ENCODE results near the gene SNAP25. TPM values are rescaled to one million over a fixed set of nuclear protein-coding genes. Genes with fewer than 3 reads are reported as not detected.

Gene SNAP25
- total RNA-seq, 2 experiments from 2014 or later = not detected

DNA sequence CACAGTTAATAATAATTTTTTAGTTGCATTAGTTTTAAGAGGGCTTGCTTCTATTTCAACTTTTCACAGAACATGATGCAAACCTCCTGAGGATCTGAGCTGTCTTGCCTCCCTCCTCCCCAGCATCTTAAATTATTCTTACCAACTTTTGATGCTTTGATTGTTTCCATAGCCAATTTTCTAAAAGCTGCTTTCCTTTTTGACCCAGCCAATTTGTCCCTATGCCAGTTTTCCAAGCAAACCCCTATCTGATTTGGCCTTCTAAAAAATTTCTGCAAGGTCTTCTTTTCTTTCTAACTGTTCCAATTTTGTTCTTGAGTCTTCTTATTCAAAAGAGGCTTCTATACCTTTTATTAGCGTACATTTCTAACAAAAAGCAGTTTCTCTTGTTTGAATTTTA, 26.5 kb upstream of the SNAP25 start:
- Mint-ChIP-seq H3K4me1 (no peaks in the 10 kb centered on the region), H3K9me3 (peaks cover 4% of the 10 kb centered on the region), H3K27me3 (peaks cover 7% of the 10 kb centered on the region), H3K4me3 (no peak overlapping the region), H3K27ac (no peak overlapping the region), H3K36me3 (no peaks in the 10 kb centered on the region)
- DNase-seq = no peak

DNA sequence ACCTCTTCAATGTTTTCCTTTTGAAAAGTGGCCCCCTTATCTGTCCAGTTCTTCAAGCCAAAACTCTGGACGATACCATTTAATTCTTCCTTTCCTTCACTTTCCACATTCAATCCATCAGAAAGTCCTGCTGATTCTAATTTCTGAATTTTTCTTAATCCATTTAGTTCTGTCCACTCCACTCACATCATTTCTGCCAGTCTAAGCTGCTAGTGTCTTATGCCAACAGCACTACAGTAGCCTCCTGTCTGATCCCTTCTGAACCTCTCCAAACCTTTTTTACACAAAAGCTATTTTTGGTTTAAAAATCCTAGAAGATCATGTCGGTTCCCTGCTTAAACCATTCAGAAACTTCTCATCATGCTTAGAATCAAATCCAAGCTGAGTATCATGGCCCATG, 24.5 kb upstream of the SNAP25 start:
- Mint-ChIP-seq H3K4me1 (no peaks in the 10 kb centered on the region), H3K4me3 (no peak overlapping the region), H3K9me3 (peaks cover 3% of the 10 kb centered on the region), H3K27me3 (peaks cover 12% of the 10 kb centered on the region), H3K36me3 (no peaks in the 10 kb centered on the region), H3K27ac (no peak overlapping the region)
- no peak for DNase-seq

DNA sequence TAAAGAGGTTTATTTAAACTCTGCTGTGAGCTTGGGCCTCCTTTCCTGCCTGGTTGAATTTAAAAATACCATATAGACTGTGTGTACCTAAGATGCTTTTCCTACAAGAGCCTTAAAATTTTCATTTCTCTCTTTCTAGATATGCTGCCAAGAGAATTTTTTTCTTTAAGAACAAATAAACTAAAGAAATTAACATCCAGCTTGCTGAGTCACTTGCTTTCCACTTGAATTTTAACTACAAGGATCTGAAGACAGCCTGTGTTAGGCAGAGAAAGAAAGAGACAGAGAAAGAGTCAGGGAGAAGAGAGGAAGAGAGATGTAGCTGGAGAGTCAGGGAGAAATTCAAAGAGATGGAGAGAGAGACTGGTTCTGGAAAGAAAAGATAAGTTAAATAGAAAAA, 18.3 kb upstream of the SNAP25 start:
- no peak overlapping the region for H3K4me3 Mint-ChIP-seq
- H3K9me3 Mint-ChIP-seq = no peaks in the 10 kb centered on the region
- H3K4me1 Mint-ChIP-seq = no peaks in the 10 kb centered on the region
- no peak for DNase-seq
- no peaks in the 10 kb centered on the region for H3K36me3 Mint-ChIP-seq
- peaks cover 5% of the 10 kb centered on the region for H3K27me3 Mint-ChIP-seq
- H3K27ac Mint-ChIP-seq = no peak overlapping the region

DNA sequence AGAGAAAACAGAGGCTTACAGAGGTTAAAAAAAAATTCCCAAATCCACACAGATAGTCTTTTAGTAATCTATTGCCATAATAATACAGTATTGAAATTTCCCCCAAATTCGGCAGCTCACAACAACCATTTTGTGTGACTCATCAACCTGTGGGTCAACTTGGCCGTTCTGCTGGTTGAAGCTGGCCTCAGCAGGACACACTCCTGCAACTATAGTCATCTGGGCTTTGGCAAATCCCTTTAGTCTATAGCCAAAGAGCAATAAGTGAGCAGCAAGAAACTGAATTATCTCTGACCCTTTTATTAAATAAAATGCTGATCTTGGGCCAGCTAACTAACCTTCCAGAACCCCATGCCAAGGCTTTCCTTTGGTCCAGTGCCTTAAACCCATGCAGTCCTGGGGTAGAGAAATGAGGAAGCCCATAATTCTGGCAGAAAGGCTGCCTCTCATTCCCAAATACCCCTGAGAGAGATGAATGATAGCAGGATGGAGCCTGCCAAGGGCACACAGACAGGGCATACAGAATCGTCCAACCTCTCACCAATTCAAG, 17.2 kb upstream of the SNAP25 start:
- Mint-ChIP-seq H3K27ac (no peak overlapping the region), H3K36me3 (no peaks in the 10 kb centered on the region), H3K9me3 (no peaks in the 10 kb centered on the region), H3K27me3 (peaks cover 5% of the 10 kb centered on the region), H3K4me1 (no peaks in the 10 kb centered on the region), H3K4me3 (no peak overlapping the region)
- no peak for DNase-seq

DNA sequence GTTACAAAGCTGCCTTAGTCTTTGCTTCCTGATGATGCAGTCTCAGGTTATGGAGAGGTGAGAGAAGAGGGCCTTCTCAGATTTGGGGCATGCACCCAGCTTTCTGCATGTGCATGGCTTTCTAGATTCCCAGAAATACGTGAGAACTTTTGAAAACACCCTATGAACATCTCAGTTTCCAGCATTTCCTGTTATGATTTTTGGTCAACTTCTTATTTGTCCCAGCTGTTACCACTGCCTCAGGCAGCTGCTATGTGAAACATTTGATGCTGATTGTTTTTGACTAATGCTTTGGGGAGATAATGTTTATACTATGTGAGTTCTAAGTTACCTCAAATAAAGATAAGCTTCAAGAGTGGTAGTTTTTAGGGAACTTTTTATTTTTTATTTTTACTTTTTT, 9.5 kb upstream of the SNAP25 start:
- no peak overlapping the region for H3K4me3 Mint-ChIP-seq
- no peaks in the 10 kb centered on the region for H3K36me3 Mint-ChIP-seq
- no peaks in the 10 kb centered on the region for H3K4me1 Mint-ChIP-seq
- H3K27me3 Mint-ChIP-seq = peaks cover 5% of the 10 kb centered on the region
- no peaks in the 10 kb centered on the region for H3K9me3 Mint-ChIP-seq
- H3K27ac Mint-ChIP-seq = no peak overlapping the region
- DNase-seq = no peak

DNA sequence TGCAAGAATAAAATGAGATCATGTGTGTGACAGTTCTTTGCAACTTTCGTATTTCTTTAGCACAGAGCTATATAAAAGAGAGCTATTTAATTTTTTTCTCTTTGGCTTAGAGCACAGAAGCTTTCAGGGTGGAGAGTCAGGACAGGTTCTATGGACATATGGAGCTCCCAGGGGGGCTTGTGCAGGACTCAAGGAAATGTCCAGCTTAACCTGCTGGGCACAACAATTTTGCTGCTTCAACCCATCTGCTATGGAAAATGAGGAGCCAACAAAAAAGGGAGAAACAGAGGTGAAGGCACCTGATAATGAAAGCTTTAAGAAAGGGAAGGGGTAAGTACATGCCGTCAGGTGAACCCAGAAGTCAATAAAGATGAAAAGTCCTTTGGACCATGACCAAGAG, 5.1 kb upstream of the SNAP25 start:
- no peak overlapping the region for H3K4me3 Mint-ChIP-seq
- no peak overlapping the region for H3K27ac Mint-ChIP-seq
- peaks cover 1% of the 10 kb centered on the region for H3K4me1 Mint-ChIP-seq
- DNase-seq = no peak
- peaks cover 5% of the 10 kb centered on the region for H3K36me3 Mint-ChIP-seq
- H3K27me3 Mint-ChIP-seq = peaks cover 29% of the 10 kb centered on the region
- peaks cover 6% of the 10 kb centered on the region for H3K9me3 Mint-ChIP-seq

DNA sequence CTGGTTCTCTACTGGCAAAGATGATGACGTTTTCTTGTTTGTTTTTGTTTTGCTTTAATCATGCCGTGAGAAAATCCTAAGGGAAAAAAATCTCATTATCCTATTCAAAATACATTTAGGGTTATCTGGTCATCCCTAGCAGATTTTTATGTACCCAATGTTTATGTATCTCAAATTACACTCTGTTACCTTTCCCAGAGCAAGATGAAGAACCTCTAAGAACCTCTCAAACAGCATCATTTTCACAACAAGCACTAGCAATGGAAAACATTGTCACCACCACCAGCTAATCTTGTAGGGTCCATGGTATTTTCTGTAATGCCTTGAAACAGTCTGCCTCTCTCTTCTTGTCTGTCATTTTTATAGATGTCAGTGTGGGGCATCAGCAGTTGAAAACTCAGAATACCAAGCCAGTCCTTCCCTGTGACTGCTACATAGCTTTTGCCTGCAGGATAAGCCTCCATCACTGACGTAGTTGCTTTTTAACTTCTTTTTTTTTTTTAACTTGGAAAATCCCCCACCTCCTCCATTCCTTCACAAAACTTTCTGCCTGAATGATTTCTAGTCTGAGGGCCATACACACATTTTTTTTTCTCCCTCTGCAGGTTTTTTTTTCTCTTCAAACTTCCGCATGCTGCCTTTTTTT, 2.4 kb upstream of the SNAP25 start:
- Mint-ChIP-seq H3K4me1 (peaks cover 7% of the 10 kb centered on the region), H3K36me3 (peaks cover 7% of the 10 kb centered on the region), H3K9me3 (peaks cover 12% of the 10 kb centered on the region), H3K27me3 (peaks cover 55% of the 10 kb centered on the region), H3K27ac (no peak overlapping the region), H3K4me3 (no peak overlapping the region)
- no peak for DNase-seq

DNA sequence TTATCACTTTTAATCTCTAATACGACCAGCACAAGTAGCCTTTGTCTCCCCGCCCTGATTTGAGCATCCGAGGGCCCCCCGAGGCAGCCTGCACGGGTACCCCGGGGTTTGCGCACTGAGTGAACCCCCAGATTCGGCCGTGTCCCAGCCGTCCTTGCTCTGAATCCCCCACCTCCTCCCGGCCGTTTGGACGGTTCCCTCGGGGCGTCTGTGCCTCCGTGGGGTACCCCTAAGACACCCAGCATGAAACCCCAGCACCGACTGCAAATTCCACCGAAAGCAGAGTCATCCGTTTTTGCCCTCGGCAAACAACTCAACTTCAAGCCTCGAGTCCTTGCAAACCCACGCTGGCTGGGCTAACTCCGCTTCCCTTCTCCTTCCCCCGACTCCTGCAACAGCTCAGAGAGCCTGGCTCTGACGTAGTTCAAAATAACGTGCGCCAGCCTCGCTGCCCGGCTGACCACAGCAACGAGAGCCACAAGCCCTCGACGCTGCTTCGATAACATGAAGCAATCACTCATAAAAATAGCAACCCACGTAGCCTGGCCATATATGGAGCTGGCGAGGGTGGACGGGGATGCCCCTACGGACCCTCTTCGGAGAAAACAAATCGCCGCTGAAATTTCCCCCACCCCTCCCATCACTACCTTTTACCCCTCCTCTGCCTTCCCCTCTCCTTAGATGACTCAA, 764 bp upstream of the SNAP25 start:
- peak overlapping the region; percentile 66 for H3K4me3 Mint-ChIP-seq
- peaks cover 56% of the 10 kb centered on the region for H3K27me3 Mint-ChIP-seq
- peaks cover 12% of the 10 kb centered on the region for H3K9me3 Mint-ChIP-seq
- peaks cover 7% of the 10 kb centered on the region for H3K4me1 Mint-ChIP-seq
- H3K36me3 Mint-ChIP-seq = peaks cover 7% of the 10 kb centered on the region
- DNase-seq = no peak
- peak overlapping the region; percentile 25 for H3K27ac Mint-ChIP-seq

DNA sequence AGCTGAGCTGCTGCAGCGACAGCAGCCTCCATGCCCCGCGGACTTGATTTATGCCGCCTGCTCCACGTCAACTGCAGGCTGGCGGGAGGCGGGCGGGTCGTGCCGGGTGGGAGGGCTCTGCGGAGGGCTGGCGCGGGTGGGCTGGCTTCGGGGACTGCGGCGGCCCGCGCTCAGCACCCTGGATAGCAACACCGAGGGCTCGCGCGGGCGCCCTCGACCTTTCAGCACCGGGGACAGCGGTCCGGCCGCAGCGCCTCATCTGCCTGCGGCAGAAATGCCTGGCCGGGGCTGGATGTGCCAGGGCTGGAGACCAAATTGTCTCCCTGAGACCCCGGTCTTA, 792 bp downstream of the SNAP25 start:
- peak overlapping the region; percentile 40 for H3K4me3 Mint-ChIP-seq
- H3K27ac Mint-ChIP-seq = no peak overlapping the region
- peaks cover 61% of the 10 kb centered on the region for H3K27me3 Mint-ChIP-seq
- DNase-seq = peak; percentile 67
- H3K4me1 Mint-ChIP-seq = peaks cover 7% of the 10 kb centered on the region
- H3K9me3 Mint-ChIP-seq = peaks cover 12% of the 10 kb centered on the region
- H3K36me3 Mint-ChIP-seq = peaks cover 7% of the 10 kb centered on the region

DNA sequence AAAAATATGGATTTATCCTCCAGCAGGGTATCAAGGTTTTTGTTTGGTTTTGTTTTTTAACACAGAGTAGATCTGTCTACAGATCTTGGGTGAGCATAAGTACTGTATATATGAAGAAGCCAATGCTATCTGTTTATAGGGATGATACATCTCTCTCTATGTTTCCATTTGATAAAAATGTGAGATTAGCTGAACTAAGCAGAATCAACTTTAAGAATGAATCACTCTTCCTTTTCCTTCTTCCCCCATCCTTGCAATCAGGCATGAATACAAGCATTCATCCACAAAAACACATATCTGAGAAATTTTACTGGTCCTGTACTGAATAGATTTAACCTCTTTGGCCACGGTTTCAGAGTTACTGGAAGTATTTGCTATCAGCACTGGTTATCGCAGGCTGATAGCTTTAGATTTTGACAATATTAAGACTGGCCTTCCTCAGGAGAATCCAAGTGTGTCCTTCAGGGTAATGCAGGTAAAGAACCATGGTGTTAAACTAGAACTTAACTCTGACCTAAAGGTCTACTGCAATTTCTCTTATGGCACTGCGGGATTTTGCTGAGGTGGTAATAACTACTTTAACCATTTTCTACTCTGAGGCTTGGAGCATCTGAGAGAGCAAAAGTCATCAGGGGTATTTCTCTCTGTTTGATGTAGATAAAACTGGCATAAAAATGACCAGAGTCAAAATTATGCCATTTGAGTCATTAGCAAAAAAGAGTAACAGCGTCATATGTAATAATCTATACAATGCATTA, 1.5 kb downstream of the SNAP25 start:
- Mint-ChIP-seq H3K27ac (no peak overlapping the region), H3K27me3 (peaks cover 65% of the 10 kb centered on the region), H3K4me3 (no peak overlapping the region), H3K9me3 (peaks cover 12% of the 10 kb centered on the region), H3K36me3 (peaks cover 7% of the 10 kb centered on the region), H3K4me1 (peaks cover 7% of the 10 kb centered on the region)
- DNase-seq = no peak

DNA sequence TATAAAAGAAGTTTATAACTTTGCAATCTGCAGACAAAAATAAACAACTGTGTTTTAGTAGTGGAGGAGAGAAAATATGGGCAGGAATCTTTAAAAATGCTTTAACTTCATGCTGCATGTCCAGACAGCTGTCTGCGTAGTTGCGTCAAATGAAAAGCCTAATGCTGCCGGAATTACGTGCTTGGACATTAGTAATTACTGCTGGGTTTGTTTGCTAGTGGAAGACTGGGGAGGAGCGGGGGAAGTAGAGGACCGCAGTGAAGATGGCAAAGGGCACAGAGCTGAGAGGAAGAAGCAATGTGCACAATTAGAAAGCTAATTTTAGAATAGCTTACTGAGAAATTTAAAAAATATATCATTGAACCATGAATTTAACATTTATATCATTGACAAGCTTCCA, 2.4 kb downstream of the SNAP25 start:
- Mint-ChIP-seq H3K9me3 (peaks cover 11% of the 10 kb centered on the region), H3K36me3 (peaks cover 7% of the 10 kb centered on the region), H3K27ac (no peak overlapping the region), H3K4me3 (no peak overlapping the region), H3K4me1 (peaks cover 7% of the 10 kb centered on the region), H3K27me3 (peaks cover 62% of the 10 kb centered on the region)
- DNase-seq = no peak

DNA sequence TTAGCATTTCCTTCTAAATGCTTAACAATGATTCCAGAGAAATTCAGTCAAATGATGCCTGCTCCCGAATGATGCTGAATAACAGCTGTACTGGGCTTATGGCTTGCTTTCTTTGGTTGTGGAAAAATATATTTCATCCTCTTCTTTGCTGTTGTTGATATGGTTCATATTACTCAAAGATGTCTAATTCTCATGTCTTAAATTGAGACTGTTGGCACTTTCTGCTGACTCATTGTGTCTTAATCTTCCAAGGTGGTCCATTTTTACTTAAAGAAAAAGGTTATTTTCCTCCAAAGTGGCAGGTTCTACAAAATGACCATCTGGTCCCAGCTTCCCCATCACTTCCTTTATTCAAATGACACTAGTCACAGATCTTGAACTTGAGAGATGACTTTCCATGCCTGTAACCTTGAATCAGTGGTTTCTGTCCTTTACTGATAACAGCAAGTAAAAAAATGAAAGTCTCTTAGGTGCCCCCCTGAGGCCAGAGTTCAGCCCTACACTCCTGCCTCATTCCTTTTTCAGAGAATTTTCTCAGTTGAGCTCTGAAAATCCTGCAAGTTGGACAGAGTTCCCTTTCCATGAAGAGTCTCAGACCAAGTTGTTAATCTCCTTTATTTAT, 6.9 kb downstream of the SNAP25 start:
- Mint-ChIP-seq H3K4me1 (no peaks in the 10 kb centered on the region), H3K9me3 (peaks cover 3% of the 10 kb centered on the region), H3K27me3 (peaks cover 17% of the 10 kb centered on the region), H3K4me3 (no peak overlapping the region), H3K27ac (no peak overlapping the region), H3K36me3 (no peaks in the 10 kb centered on the region)
- no peak for DNase-seq

DNA sequence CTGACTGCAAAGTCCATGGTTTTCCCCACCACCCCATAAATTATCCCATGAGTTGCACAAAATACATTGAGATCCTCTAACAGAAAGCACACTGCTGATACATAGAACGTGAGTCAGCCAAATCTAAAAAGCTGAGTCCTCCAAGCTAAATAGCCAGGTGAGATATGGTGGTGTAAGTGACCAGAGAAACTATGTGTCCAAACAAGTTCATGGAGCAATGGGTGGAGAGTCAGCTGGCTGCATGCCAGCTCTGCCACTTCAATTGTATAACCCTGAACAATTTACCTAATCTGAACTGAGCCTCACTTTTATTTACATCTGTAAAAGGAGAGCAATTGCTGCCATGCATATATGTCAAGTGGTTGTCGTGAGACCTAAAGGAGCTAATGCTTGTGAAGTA, 9.7 kb downstream of the SNAP25 start:
- no peaks in the 10 kb centered on the region for H3K4me1 Mint-ChIP-seq
- H3K27me3 Mint-ChIP-seq = peaks cover 5% of the 10 kb centered on the region
- no peaks in the 10 kb centered on the region for H3K36me3 Mint-ChIP-seq
- no peak overlapping the region for H3K4me3 Mint-ChIP-seq
- no peak for DNase-seq
- H3K9me3 Mint-ChIP-seq = no peaks in the 10 kb centered on the region
- H3K27ac Mint-ChIP-seq = no peak overlapping the region

DNA sequence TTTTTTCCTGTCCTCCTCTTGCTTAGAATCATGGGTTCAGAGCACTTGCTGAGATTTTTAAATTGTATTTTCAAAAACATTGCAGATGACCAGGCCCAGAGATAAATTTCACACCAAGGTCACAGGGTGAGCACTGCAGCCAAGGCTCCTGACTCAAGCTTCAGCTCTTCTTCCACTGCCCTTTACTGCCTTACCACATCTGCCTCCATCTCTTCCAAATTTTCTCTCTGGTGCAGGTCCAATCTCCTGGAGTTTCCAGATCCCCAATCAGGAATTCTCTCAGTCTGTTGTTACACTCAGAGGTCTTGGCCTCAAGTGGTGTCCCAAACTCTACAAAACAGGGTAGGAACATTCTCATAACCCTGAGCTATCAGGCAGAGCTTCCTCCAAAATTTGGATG, 12.7 kb downstream of the SNAP25 start:
- Mint-ChIP-seq H3K27me3 (no peaks in the 10 kb centered on the region), H3K27ac (no peak overlapping the region), H3K36me3 (no peaks in the 10 kb centered on the region), H3K4me1 (no peaks in the 10 kb centered on the region), H3K4me3 (no peak overlapping the region), H3K9me3 (no peaks in the 10 kb centered on the region)
- DNase-seq = no peak
